NCI-H1694 treated with DMSO at 0.1 percent for 48 hours (cell line): ENCODE data around the gene ZNF746.
A peak's percentile ranks its signal among the peaks of the same experiment; 100 is the strongest.

Source experiments
- DNase-seq: peaks from one replicate; lab custom pipeline; 2025; lab: John Stamatoyannopoulos, UW

The ZNF746 gene

DNA sequence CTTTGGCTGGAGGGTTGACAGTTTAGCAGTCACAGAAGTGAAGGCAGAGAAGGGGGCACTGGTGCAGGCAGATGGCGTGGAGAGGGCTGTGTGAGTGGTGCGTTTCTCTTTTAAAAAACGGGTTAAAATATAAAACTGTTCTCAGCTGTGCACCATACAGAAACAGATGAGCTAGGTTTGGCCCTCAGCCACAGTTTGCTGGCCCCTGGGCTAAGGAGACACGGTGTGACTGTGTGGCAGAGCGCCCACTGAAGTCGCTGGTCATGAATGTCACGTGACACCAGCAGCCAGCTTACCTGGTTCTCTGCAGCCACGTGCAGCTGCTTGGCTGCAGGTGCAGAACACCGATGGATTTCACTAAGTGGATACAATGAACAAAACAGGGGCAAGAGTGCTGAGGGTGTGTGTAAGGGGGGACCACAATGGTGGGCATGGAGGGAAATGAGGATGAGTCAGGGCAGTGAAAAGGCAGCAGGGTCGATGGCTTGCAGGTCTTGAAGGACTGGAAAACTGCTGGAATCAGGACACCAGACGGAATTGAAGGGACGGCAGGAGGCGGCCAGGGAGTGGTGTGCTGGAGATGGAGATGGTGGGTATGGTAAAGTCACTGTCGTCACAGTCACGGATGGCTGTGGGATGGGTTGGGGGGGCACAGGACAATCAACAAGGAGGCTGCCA lies 7.4 kb downstream of the ZNF746 start:
- no peak for DNase-seq

DNA sequence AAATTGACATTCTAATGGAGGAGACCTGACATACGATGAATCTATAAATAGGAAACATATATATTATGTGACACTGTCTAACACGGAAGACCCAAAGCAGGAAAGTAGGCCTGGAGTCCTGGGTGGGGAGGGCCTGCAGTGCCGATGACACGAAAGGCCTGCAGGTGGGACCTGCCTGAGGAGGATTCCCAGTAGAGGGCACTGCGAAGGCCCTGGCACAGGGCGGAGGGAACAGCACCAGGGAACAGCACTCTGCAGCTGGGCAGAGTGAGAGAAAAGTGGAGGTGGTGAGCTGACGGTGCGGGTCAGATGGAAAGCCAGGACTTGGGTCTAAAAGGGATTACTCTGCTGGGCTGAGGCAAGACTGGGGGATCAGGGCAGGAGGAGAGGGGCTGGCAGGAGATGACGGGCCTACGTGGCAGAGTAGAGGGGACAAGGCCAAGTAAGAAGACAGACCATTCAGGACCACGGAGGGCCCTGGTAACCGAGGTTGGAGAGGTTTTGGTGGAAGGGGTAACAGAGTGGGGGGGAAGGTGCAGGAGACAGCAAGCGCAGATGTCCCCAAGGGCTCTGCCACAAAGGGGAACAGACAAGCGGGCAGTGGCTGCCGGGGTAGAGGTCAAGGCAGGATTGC lies 8.1 kb downstream of the ZNF746 start:
- no peak for DNase-seq

DNA sequence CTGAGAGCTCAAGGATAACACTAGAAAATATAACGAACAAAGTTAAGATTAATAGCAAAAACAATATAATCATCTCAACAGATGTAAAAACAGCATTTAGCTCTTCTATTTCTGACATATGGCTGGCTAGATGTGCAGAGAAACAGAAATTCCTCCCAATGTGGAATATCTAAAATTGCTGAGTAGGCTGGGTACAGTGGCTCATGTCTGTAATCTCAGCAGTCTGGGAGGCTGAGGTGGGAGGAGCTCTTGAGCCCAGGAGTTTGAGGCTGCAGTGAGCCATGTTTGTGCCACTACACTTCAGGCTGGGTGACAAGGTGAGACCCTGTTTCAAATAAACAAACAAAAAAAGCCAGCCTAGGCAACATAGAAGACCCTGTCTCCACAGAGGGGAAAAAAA lies 18.0 kb downstream of the ZNF746 start:
- DNase-seq, result no peak

DNA sequence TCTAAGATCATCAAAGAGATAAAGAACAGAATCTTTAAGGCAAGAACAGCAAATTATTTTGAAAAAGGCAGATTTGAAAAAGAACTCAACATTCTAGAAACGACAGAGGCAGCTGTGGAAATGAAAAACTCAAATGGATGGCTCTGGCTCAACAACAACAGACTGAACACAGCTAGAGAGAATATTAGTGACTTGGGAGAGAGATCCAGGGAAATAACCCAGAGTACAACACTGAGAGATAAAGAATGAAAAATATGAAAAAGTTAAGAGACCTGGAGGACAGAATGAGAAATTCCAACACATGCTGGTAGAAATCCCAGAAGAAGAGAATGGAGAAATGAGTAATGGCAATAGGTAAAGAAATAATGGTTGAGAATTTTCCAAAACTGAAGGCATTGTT lies 18.9 kb downstream of the ZNF746 start:
- no peak for DNase-seq

DNA sequence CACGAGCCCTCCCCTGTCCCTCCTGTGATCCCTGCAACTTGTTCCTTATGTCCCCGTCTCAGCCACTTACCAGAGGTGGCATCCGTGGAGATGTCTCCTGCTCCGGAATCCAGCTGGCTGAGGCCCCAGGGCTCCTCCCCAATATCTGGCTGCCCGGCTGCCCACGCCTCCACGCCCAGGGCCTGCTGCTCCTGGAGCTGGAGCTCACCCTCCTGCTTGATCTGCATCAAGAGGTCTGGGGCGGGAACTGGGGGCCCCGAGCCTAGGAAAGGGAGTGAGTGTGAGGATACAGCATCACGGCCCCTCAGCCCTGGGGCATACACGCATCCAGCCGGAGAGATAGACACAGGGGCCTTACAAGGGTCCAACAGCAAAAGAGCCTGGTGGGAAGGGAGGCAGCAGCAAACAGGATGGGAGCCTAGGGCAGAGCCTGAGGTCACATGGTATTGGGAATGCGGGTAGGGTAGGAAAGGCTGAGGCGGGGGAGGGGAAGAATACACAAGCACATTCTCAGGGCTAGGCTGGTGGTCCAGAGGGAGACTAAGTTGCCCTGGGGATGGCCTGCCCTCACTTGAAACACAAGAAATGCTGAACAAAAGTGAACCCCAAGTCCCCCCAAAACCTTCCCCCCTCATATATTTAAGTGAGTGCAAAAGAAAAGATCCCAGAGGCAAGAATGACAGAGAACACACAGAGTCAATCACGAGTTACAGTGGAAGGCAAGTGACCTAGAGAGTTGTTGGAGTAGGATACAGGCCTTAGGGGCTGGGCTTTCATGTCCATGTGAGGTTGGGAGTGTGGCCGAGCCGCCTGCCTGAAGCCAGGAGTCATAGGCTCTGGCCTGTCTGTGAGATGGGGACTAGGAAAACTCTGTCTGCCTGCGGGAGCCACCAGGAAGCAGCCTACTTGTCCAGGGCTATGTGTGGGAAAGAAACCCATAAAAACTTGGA lies 19.8 kb downstream of the ZNF746 start:
- DNase-seq, result no peak

DNA sequence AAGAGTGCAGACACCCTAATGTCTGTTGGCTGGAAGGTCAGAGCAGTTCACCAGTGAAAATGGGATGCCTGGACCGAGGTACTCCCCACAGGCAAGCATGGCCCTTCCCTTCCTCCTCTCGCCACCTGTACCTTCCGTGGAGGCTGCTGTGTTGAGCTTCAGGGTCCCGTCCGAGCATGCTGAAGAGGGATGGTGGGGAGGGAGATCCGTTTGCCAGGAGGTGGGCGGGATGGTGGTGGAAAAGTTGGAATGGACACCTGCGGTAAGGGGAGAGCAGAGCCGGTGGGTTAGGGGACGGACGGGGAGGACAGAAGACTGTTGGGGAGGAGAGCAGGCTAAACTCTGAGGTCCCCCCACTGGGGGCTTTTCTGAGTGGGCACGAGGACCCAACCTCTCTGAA lies 20.8 kb downstream of the ZNF746 start:
- no peak for DNase-seq

DNA sequence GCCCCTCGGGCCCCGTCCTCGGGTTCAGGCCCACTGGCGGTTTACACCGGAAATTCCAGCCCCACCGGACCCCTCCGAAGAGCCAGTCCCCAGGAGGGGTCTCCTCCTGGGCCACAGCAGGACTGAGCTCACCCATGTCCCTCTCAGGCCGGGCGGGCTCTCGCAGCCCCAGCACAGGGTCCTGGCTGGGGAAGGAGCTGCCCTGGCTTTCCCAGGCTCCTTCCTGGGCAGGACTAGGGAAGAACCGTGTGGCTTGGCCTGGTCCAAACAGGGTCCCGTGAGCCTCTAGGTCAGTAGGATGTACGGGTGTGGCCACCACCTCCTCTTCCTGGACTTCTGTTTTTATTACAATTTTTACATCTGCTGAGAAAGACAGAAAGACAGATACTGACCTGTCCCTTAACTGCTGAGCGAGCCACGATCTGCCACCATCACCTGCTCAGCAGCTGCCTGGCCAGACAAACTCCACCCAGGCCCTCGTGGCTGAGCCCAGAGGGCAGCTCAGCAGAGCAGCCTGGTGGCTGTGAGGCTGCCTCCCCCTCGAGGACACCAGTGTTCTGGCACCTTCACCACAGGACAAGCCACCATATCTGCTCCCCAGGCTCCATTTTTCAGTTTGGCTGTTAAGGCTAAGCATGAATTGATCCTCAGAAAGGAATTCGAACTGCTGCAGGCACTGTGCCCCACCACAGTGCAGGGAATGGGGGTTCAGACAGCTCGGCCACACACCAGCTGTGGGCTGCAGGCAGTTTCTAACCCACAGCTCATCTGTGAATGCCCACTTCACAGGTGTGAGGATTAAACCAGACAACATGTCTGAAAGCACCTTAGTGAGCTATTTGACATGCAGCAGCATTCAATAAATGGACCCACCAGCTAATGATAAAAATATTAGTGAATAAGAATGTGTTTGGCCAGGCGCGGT lies 22.2 kb downstream of the ZNF746 start:
- no peak for DNase-seq

DNA sequence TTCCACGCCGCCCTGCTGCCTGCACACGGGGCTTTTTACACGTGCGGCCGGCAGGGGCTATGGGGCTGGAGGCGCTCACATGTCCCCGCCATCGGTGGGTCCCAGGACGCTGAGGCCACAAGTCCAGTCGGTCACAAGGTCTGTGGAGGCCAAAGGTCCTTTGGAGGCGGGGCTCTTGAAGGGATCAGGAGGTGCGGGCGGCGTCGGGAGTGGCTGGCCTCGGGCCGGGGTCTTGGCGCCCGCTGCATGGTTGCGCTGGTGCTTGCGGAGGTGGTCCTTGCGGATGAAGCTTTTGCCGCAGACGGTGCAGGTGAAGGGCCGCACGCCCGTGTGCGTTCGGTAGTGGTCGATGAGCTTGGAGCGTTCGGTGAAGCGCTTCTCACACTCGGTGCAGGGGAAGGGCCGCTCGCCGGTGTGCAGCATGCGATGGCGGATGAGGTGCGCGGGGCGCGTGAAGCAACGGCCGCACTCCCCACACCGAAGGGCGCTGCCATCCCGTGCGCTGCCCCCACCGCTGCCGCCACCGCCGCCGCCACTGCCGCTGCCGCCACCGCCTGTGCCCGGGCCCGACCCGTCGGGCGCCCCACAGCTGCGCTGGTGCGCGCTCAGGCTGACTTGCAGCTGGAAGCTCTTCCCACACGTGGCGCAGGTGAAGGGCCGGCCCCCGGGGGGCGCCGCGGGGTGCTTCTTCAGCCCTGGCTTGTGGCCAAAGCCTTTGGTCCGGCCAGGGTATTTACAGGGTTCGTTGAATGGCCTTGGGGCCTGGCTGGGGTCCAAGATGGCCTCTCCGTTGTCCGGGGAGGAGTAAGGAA lies 23.1 kb downstream of the ZNF746 start:
- no peak for DNase-seq

DNA sequence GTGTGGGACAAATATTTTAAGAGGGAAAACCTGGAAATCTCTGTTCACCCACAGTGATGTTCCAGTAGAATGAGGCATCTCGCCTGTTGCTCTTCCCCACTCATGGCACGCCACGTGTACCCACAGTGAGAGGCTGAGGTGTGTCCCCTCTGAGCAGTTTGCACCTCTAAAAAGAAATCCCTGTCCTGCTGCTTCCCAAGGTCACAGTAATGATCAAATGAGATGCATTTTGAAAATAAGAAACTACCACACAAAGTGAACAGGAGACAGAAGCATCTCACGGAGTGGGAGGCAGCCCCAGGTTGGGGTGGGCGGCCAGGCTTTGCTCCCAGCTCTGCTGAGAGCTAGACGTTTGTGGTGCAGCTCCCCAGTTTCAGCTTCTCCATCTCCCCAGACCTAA lies 24.4 kb downstream of the ZNF746 start:
- DNase-seq, result no peak

DNA sequence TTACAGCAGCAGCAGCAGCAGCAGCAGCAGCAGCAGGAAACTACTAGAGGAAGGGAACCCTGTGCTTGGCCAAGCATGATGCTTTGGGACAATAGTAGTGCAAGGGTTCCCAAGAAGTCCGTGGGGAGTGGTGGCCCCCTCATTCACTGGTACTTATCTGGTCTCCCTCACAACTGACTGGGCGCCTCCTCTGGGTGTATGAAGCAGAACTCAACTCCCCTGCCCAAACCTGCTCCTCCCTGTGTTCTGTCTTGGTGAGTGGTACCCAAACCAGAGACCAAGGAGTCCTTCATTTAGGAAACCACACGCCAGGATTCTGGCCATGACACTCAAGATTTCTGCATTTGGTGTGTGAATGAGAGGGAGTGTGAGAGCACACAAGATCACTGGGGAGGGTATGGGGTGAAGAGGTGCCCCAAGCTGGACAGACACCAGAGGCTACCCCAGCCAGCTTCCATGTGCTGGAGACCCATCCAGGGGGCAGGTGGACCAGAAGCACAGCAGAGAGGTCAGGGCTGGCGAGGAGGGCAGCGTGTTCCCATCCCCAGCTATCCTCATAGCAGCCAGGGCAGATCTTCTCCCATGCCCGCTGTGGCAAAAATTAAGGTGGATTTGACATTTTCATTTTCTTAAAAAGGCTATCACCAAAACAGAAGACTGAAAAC lies 26.2 kb downstream of the ZNF746 start:
- DNase-seq, result no peak

DNA sequence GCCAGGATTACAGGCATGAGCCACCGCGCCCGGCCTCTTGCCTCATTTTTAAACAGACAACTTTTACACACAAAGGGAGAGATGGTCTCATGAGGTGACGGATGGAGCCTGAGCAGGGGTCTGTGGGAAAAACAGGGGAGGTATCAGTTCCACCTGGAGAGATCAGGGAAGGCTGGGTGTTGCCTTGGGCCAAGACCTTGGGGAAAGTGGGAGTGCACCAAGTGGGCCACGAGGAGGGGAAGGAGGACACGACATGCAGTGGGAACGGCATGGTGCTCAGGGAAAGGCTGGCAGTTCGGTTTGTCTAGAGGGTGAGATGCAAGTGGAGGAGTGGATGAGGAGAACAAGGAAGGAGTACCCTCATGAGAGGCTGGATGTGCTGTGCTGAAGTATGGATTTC lies 27.8 kb downstream of the ZNF746 start:
- no peak for DNase-seq

DNA sequence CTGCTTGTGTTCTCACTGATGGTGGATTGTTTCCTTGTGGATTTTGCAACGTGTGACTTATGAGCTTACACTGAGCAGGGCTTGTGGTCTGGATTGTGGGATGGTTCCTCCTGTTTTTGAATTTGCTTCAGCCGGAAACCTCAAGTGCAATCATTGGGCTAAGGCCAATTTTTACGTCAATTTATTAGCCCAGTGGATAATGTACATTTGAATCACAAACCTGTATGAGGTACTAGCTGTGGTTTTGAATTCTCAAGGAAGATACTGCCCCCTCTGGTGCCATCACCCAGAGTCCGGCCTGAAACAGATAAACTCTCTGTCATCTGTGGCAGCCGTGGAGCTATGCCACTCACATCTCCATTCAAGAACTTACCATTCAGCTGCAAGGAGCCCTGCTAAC lies 29.4 kb downstream of the ZNF746 start:
- no peak for DNase-seq

DNA sequence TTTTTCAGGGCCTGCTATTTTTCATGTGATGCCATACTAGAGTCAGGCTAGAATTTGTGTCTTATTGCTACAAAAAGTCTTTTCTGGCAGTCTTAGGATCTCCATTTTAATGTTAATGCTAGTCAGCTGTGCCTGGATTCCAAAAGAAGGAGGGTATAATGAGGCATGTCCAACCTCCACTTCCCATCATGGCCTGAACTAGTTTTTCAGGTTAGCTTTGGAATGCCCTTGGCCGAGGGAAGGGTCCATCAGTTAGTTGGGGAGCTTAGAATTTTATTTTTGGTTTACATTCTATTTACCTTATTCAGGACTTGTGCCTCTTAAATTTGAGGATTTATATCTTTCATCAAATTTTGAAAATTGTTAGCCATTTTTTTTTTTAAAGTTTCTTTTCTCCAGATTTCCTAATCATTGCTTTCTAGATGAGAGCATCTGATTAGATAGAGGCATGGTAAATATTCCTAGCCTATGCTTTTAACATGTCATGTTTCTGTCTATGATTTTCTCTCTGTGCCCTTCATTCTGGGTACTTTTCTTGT lies 30.2 kb downstream of the ZNF746 start:
- DNase-seq, result no peak

DNA sequence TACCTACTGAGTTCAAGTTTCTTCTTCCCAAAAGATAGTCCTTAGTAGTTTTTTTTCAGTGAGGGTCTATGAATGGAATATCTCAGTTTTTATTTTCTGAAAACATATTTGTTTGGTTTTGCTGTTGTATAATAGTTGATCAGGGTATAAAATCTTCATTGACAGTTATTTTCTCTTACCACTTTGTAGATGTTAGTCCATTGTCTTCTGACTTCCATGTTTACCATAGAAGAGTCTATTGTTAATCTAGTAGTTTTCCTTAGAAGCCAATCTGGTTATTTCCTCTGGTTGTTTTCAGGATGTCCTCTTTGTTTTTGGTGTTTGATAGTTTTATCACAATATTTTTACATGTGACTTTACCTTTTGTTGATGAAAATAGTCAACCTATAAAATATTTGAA lies 31.2 kb downstream of the ZNF746 start:
- DNase-seq, result no peak

DNA sequence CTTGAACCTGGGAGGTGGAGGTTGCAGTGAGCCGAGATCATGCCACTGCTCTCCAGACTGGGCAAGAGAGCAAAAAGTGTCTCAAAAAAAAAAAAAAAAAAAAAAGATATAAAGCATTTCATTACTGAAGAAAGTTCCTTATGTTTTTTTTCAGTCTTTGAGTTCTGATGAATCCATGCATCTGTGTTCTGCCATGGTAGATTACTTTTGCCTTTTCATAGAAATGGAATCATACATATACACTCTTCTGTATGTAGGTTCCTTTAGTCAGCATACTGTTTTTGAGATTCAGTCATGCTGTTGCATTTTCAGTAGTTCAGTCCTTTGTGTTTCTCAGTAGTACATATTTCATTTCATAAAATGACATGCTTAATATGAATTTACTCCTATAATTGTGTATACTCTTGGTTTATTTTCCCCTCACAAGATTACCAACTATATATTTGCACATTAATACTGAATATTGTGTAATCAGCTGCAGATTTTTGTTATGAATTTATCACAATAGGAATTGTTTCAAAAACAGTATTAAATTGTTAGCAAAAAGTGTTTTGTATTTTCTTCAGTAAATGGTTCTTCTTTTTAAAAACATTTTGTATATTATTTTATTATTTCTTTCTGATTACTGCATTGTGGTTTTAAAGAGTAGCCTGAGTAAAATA lies 34.0 kb downstream of the ZNF746 start:
- no peak for DNase-seq

DNA sequence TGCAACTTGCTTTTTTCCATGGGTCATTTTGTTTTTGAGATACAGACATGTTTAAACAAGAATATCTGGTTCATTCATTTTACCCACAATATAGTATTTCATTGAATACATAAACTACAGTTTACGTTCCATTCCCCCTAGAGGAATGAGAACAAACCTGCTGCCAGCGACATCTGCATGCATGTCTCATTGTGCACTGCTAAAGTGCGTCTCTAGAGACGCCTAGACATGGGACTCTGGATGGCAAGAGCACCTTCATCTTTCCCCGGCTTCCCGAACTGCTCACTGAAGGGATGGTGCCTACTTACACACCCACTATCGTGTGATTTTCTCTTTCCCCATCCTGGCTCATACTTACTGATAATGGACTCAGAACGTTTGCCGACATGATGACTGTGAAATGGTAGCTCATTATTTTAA lies 35.5 kb downstream of the ZNF746 start:
- DNase-seq, result no peak

DNA sequence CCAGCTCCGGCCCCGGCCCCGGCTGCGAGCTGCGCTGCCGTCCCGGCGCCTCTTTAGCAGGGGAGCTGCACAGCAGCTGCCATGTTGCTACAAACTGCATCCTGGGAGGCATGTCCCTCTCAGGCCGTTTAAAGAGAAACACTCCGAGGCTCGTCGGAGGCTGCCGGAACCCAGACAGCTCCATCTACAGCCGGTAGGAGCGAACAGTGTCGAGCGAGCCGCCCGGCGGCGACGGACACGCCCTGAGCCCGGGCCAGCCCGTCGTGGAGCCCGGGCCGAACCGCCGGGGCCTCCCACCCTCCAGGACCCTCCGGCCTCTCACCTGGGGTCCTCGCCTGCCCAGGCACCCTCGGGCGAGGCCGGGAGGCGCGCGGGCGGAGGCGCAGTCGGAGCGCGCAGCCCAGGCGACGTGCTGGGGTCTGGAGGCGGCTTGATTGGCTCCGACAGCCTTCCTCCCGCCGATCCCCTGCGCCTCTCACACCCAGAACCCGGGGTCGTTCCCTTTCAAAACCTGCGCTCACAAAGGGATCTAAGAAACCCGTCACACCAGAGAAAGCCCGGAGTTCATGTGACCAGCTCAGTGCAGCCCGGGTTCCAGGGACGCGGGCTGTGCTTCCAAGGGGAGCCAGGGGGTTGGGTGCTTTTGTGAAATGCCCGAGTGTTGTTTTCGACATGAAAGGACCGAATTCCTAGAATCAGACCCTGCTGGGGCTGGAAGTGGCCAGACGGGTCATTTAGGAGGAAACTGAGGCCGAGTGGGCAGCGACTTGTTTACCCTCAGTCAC lies 36.9 kb downstream of the ZNF746 start, which contains the start of gene ZNF777:
Gene ZNF777 (minus strand): TSS at position 570 of the 785 bp plus-strand sequence. CDS start 5,040 bp downstream, outside the sequence.
- DNase-seq, result peak; percentile 77
